ENCODE measurements around the gene TJAP1.
"Not testable (repeated sequence)": the region's sequence is repeated elsewhere in the genome, so short reads cannot be mapped to it uniquely, and the experiment has no call there.

Gene TJAP1

DNA sequence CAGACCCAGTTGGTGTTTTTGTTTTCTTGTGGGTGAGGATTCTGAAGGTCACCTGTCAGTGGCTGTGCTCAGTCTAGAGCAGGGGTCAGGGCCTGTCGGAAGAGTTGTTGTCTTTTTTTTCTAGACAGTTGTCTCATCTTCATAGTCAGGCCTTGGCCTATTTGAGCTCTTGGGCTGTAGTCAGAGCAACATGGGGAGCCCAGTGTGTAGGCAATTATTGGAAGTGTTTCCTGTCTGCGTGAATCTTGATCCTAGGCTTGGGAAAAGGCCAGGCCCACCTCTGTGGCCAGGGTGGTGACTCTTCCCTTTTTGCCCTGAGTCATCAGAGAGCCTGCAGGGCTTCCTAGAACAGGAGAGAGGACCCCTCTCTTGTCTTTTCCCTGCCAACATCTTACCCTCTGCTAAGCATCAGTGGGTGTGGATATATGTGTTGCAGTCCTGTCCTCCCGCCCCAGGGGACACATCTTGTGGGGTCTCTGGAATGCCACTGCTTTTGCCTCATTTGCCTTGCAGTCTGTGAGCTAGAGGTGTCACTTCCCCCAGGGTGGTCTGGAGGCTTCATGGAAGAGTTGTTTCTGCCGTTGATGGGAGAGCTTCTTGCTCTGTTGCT, 11.4 kb downstream of the TJAP1 start:
- no peak for FAIRE-seq

DNA sequence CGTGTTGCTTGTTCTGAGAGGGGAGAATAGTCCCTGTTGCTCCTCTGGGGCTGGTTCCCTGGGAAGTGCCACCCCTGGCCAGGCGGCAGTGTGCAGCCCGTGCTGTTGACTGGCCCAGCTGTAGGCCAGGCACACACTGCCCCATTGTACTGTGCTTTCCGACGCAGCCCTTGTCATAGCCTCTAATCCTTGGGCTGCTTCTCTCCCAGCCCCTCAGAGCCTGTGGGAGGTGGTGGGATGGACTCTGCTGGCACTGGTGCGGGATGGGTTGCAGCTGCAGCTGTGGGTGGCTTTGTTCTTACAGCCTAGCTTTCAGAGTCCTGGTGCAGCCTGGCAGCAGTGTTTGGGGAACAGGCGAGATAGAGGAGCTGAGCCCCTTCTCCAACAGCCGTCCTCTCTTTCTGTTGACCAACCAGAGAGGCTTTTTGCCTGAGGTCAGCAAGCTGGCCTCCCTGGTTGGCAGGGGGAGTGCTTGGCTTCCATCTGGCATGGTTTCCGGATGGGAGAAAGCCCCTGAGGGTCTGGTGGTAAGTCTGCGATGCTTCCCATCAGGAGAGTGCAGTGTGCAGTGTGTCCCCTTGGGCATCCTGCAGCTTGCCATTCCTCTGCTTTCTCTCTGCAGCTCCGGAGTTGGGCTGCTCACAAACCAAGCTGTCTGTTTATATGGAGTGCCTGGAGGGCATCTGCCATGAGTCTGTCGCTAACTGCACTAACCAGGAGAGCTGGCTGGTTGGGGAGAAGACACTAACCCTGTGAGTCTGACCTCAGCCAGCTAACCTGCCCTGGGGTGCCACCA, 12.1 kb downstream of the TJAP1 start:
- FAIRE-seq: no peak

DNA sequence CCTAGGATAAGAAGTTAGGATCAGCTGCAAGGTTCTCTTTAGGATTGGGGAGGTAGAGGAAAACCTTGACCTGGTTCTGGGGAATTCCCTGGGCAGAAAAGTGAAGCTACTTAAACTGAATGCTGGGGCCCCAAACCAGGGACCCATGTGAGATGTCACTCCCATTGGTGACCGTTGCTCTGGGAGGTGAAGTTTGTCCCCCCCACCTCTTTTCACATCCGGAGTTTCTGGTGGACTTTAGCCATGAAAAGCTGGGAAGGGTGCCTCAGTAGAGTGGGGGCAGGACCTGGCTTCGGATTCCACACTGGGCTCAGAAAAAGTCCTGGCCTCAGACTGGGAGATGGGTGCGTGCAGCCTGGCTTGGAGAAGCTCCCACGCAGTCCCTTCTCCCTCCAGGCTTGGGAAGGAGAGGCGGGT, 13.2 kb downstream of the TJAP1 start:
- FAIRE-seq: no peak

DNA sequence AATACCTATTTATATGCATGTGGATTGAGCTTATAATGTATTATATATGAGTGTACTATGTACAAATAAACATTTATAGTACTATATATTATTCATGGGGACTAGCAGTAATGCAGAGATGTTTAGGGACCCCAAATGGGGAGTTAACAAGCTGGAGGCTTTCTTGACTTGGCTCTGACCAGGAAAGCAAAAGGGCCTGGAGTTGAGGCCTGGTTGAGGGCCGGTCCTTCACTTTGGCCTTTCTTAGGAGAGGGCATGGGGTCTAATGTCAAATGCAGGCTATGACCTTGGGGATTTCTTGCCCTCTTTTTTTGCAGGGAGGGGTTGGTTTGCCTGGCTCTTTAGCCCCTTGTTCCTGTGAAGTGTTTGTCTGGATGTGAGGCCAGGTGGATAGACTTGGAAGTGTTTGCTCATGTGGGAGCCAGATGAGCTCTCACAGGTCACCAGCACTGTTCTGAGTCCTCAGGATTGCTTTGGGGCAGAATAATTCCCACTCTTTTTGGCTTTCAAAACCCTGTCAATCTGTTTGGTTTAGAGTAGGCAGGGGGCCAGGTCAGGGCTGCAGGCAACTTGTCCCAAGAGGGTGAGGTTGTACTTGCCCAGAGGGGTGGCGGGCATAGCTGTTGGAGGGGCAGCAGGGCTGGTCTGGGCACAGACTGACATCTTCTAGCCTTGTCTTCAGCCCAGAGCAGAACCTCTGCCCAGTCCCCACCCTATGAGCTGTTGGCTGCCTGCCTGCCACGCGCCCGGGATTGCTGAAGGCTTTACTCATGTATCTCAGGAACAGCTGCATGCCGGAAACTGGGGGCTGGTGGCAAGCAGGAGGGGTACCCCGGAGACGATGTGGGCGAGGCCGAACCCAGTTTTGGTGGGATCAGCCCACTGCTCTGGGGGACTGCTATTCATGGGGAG, 14.6 kb downstream of the TJAP1 start:
- no peak for FAIRE-seq

DNA sequence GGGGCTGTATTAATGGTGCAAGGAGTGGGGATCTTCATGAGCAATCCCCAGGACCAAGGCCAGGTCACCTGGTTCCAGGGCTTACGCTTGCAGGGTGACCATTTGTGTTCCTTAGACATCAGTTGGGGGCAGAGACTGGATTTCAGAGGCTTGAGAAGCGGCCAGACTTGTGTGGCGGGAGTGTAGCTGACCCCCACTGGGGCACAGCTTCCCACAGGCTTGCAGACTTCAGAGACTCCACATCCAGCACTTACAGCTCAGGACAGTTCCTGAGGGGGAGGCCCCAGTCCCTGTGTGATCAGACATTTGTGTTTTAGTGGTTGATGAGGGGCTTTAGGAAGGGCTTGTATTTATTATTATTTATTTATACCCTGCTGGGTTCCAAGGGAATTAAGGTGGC, 15.3 kb downstream of the TJAP1 start:
- no peak for FAIRE-seq

DNA sequence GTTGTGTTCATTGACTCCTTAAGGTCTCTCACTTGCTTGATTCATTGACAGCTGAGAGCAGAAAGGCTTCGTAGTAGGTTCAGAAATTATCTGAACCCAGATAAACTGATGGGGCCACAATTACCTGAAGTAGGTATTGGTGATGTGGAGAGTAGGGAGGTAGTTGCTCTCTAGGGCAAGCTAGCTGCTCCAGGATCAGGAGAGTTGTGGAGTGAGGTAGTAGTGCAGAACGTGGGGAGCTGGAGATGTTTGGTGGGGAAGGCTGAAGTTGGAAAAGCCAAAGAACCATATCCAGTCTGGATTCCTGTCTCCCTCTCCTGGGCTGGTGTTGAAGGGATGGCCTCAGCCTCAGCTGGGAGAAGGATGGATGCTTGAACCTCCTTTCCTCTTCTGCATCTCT, 15.9 kb downstream of the TJAP1 start:
- no peak for FAIRE-seq

DNA sequence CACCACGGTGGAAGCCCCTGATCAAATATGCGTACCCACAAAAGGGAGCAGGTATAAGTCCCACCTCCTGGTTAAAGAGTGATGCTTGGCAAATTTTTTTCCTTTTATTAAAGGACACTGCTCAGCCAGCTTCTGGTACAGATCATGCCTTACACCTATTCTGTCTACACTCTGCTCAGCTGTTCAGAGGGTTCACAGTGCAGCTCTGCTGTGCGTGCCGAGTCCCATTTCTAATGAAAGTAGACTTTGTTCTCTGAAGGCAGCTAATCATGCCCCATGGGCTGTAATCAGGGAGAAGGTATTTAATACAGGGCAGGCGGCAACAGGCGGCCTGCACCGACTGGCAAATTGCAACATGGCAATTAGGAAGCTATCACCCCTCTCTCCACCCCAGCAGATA, 16.5 kb downstream of the TJAP1 start:
- no peak for FAIRE-seq

DNA sequence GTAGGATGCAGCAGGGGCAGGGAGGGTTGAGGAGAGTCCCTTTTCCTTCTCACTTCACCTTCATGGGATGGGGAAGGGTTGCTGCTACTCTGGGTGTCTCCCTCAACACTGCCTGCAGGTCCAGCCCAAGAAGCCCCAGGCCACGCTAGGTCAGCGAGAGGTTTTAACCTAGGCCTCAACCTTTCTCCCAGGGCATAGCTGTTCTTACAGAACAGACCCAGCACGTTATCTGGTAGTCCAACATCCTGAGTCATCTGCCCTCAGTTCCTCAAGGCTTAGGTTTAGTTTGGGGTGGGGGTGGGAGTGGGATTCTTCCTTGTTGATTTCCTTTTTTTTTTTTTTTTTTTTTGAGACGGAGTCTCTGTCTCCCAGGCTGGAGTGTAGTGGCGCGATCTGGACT, 17.0 kb downstream of the TJAP1 start:
- no peak for FAIRE-seq

DNA sequence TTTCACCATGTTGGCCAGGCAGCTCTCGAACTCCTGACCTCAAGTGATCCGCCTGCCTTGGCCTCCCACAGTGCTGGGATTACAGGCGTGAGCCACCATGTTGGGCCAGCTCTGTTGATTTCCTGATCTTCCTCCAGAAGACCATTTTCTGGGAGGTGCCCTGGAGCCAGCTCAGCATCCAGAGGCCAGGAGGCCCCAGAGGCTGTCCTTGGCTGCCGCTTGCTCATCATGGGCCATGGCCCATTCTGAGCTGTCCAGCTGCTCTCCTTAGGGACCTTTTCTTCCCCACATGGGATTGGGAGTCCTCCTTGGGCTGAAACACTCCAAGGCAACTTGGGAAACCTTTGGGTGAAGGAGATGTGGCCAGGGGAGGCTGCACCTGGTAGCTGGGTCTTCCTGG, 17.4 kb downstream of the TJAP1 start:
- no peak for FAIRE-seq

DNA sequence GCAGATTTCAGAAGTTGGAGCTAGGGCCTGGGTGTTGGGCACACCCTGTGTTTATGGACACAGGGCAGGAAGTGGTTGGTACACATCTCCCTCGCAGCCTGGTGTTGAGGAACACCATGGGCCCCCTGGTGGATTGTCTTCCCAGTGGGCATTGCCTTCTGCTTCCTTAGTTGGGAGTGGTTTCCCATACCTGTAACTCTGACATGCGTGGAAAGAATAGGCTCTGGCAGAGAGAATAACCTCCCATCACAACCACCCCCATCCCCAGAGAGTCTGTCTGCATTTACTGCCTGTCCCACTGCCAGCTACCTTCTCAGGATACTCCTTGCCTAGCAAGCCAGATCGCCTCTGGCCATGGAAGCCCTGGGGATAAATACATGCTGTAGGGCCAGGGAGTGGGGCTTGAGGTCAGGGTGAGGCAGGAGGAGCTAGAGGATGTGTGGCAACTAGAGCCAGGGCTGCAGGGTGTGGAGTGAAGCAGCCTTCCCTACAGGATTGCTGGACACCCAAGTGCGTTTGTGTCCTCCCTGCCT, 18.1 kb downstream of the TJAP1 start:
- FAIRE-seq: no peak

DNA sequence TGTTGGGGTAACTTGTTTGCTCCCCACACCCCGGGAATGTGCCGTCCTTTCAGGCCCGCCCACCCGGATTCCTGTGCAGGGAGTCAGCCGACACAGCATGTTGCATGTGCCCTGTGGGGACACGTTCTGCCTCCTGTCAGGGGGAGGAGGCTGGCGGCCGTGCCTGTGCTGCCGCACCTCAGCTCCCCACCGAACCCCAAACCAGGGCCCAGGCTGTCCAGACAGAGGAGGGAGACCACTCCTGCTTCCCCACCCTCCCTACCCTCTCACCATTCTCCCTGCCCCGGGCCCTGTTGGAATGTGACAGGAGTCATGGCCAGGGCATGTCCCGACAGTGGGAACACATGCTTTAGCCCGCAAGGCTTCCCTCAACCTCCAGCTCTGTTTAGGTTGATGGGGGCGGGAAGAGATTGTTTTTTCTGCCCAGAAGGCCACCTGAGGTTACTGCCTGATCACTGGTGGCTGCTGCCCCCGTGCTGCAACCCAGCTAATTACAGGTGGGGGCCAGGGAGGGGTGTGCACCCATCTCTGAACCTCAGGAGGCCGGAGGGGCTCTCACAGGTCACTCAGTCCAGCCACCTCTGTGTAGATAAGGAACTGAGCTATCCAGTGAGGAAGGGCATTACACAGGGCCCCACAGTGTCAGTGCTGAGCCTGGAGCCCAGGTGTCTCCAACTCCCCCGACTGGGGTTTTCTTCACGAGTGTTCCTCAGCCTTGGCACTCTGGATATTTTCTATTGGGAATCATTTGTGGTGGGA, 19.2 kb downstream of the TJAP1 start:
- no peak for FAIRE-seq

DNA sequence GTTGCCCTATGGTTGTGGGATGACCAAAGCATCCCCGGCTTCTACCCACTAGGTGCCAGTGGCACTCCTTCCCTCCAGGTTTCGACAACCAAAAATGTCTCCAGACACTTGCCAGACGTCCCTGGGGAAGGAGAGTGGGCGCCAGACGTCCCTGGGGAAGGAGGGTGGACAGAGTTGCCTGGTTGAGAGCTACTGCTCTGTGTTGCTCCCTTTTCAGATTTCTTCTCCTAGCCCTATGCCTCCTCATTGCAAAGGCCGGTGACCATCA, 19.7 kb downstream of the TJAP1 start:
- FAIRE-seq: no peak

DNA sequence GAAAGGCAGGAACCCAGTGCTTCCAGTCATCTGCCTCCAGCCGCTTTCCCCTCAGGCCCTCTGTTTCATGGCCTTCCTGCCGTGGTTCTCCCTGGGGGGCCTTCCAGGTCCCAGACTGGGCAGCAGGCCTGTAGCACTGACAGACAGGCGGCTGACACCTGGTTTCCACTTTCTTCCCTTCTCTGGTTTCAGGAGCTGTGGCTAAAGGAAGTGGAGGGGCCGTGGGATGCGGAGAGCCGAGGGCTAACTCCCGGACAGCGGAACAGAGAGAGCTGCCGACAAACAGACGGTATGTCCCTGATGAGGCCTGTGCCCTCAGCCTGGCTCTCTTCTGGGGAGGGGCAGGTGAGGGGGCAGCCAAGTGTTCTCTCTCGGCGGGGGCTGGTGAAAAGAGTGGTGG, 20.3 kb downstream of the TJAP1 start:
- FAIRE-seq: no peak

DNA sequence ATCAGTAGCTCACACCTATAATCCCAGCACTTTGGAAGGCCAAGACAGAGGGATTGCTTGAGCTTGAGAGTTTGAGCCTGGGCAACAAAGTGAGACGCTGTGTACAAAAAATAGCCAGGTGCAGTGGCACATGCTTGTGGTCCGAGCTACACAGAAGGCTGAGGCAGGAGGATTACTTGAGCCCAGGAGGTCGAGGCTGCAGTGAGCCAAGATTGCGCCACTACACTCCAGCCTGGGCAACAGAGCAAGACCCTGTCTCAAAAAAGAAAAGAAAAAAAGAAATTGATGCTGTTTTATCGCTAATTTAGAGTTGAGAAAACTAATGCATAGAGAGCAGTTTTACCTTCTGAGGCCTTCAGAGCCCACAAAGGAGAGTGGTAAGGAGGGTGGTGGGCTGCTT, 20.9 kb downstream of the TJAP1 start:
- not testable (repeated sequence) for FAIRE-seq

DNA sequence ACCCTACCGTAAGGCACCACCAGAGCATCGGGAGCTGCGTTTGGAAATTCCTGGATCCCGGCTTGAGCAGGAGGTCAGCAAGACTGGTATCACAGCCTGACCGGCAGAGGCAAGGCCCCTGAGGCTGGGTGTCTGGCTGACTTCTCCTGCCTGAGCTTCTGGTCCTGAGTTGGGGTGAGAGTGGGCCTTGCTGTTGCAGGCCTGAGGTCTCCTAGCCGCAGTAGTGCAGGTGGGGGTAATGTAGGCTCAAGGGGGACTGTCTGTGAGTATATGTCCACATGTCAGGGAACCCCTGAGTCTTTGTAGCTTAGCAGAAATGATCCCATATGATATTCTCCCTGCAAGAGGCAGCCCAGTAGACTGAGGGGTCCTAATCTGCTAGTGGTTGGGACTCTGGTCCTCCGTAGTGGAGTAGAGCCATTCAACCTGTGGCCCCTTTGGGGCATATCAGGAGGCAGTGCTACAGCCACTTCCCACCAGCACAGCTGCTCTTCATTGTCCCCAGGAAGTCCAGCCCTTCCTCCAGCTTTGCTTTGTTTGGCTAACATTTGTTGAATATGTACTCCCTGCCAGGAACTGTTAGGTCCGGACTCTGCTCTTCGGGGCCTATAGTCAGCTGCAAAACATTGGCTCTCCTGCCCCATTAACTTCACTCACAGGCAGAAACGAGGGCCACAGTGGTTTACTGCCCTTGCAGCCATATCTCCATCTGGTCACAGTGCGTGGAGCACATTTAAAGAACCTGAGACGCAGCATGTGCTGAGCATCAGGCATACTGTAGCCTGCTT, 21.9 kb downstream of the TJAP1 start:
- FAIRE-seq: no peak

DNA sequence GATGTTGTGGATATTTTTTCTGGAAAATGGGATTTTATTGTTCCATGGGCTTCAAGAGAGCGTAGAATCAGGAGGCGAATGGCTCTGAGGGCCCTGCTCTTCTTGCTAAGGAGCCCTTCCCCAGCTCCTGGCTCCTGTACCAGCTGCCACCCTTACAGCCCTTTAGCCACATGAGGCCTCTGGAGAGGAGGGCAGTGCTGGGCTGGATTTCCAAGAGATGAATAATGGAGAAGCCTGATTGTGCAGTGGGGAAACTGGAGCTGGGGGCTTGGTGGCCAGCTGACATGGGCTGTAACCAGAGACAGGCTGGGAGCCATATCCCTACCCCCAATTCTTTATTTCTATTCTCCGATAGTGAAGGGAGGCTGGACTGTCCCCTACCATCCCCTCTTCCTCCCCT, 23.6 kb downstream of the TJAP1 start:
- no peak for FAIRE-seq

DNA sequence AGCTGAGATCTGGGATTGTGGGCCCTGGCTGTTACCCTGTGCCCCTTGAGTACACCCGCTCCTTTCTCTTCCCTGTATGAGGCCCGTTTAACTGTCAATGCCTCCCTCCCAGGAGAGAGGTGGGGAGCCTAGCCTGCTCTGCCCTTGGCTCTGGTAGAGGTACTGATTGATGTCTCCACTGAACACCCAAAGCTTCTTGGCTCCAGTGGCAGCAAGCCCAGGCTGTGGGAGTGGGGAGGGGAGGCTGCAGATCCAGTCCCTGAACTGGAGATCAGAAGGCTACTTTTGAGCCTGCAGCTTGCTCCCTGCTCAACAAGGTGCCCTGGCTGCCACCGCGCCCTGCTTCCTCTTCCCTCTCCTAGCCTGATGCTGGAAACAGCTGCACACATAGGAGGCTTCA, 25.3 kb downstream of the TJAP1 start:
- no peak for FAIRE-seq

DNA sequence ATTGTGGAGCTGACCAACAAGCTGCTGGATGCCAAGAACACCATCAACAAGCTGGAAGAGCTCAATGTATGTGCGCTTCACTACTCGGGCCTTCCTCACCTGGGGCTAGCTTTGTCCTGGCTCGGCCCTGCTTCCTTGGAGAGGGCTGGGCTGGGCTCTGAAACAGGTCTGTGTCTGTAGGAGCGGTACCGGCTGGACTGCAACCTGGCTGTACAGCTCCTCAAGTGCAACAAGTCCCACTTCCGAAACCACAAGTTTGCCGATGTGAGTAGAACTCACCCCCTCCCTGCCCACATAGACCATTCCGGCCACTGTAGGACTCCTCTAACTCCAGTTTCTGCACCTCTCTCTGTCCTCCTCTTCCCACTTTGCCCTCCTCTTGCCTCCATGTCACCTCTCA, 26.1 kb downstream of the TJAP1 start:
- no peak for FAIRE-seq

DNA sequence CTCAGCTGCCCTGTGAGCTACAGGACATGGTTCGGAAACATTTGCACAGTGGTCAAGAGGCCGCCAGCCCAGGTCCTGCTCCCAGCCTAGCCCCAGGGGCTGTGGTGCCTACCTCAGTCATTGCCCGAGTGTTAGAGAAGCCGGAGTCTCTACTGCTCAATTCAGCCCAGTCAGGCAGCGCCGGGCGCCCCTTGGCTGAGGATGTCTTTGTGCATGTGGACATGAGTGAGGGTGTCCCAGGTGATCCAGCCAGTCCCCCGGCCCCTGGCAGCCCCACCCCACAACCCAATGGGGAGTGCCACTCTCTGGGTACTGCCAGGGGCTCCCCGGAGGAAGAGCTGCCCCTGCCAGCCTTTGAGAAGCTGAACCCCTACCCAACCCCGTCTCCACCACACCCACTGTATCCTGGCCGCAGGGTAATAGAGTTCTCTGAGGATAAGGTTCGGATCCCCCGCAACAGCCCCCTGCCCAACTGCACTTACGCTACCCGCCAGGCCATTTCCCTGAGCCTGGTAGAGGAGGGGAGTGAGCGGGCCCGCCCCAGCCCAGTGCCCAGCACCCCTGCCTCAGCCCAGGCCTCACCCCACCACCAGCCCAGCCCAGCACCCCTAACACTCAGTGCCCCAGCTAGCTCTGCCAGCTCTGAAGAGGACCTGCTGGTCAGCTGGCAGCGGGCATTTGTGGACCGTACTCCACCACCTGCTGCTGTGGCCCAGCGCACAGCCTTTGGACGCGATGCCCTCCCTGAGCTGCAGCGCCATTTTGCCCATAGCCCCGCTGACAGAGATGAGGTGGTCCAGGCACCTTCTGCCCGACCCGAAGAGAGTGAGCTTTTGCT, 27.6 kb downstream of the TJAP1 start:
- no peak for FAIRE-seq

DNA sequence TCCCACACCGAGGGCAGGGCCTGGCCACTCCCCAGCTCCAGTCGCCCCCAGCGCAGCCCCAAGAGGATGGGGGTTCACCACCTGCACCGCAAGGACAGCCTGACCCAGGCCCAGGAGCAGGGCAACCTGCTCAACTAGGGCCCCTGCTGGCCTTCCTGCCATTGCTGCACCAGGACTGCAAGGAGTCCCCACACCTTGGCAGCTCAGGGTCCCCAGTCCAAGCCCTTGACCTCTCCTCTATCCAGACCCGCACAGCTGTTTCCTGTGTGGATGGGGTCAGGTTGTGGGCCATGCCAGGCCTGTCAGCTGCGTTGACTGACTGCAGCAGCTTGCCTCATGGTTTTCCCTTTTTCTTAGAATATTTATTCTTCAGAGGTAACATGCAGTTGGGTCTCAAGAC, 28.3 kb downstream of the TJAP1 start:
- no peak for FAIRE-seq

DNA sequence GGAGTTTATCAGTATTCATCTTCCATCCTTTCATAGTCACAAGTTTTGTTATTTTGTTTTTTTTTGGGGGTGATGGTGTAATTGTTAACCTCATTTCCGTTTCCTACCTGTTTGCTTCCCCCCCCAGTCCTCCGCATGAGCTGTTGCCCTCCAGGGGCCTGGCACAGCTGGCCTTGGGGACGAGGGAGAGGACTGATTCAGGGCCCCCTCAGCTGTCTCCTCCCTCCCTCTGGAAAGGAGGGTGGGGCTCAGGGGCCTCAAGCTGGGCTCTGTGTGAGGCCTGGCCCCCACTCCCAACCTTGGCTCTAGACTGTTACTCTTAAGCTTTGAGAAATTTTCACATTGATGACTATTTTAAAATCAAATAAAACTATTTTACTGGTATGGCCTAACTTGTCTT, 28.8 kb downstream of the TJAP1 start:
- no peak for FAIRE-seq

Data from G401.6 (cell line).